Kidney epithelial cell (primary cell): ENCODE results near the gene GSN. TPM values are rescaled to one million over a fixed set of nuclear protein-coding genes. Genes with fewer than 3 reads are reported as not detected.

ENCODE experiments used
- DNase-seq: peaks from one replicate; pipeline ENCODE4 v3.0.0-alpha.2; 2010; ENCODE audit warnings: low read depth
- H3K27me3 ChIP-seq: 2 replicates; pipeline ENCODE4 v1.6.0; 2011; ENCODE audit warnings: low read length; ENCODE audit not compliant: control insufficient read depth, insufficient read depth
- H3K36me3 ChIP-seq: 2 replicates; pipeline ENCODE4 v1.5.1; 2011; ENCODE audit warnings: low read length; ENCODE audit not compliant: control insufficient read depth, insufficient read depth
- H3K4me3 ChIP-seq: 2 replicates; pipeline ENCODE4 v1.5.1; 2011; ENCODE audit warnings: low read depth, mild to moderate bottlenecking, control low read depth, low read length
- CTCF ChIP-seq: IDR thresholded peaks from 2 replicates; pipeline ENCODE4 v1.5.1; 2011; ENCODE audit warnings: mild to moderate bottlenecking, moderate library complexity, low read length, control low read depth, inconsistent platforms; ENCODE audit not compliant: insufficient read depth, poor library complexity, severe bottlenecking
- total RNA-seq: library from RNA; depleted of rRNA; stranded (reverse); fragments of >200 nt; gene quantifications from 2 replicates; pipeline ENCODE4 v1.2.3, GENCODE V29; 2015

The GSN gene
- total RNA-seq, 1 donor from 2014 or later: 163 TPM

- Histone ChIP-seq H3K4me3 (no peak overlapping the region), H3K27me3 (no peaks in the 10 kb centered on the region), H3K36me3 (peaks cover 1% of the 10 kb centered on the region)
- DNase-seq: no peak
- no peak for TF ChIP-seq CTCF
Measured at GRCh38 chr9:121292051-121292450, 24.1 kb downstream of the GSN start.

- no peak for TF ChIP-seq CTCF
- H3K36me3 ChIP-seq: peaks cover 1% of the 10 kb centered on the region
- H3K4me3 ChIP-seq: no peak overlapping the region
- no peaks in the 10 kb centered on the region for H3K27me3 ChIP-seq
- DNase-seq: no peak
Measured at GRCh38 chr9:121292801-121293241, 24.9 kb downstream of the GSN start.

GRCh38 chr9:121294151-121294743 is 26.3 kb downstream of the GSN start:
- Histone ChIP-seq H3K27me3 (no peaks in the 10 kb centered on the region), H3K4me3 (no peak overlapping the region), H3K36me3 (no peaks in the 10 kb centered on the region)
- no peak for TF ChIP-seq CTCF
- no peak for DNase-seq

GRCh38 chr9:121294866-121295661 is 27.1 kb downstream of the GSN start:
- no peaks in the 10 kb centered on the region for H3K27me3 ChIP-seq
- H3K36me3 ChIP-seq: no peaks in the 10 kb centered on the region
- H3K4me3 ChIP-seq: no peak overlapping the region
- TF ChIP-seq CTCF: no peak
- no peak for DNase-seq

GRCh38 chr9:121295662-121296191 is 27.8 kb downstream of the GSN start:
- Histone ChIP-seq H3K27me3 (no peaks in the 10 kb centered on the region), H3K36me3 (no peaks in the 10 kb centered on the region), H3K4me3 (no peak overlapping the region)
- no peak for TF ChIP-seq CTCF
- no peak for DNase-seq
